Rectal smooth muscle tissue (tissue), 1 donor: ENCODE measurements around the gene GH2.
"Not testable (repeated sequence)": the region's sequence is repeated elsewhere in the genome, so short reads cannot be mapped to it uniquely, and the experiment has no call there.

Source experiments
- H3K27ac ChIP-seq: one replicate; pipeline ENCODE4 v1.7.0; 2013; ENCODE audit warnings: low read depth, low read length, inconsistent platforms
- H3K27me3 ChIP-seq: one replicate; pipeline ENCODE4 v1.7.0; 2013; ENCODE audit warnings: low read length; ENCODE audit not compliant: control insufficient read depth, insufficient read depth
- H3K36me3 ChIP-seq: one replicate; pipeline ENCODE4 v1.7.0; 2013; ENCODE audit warnings: low read length; ENCODE audit not compliant: control insufficient read depth, insufficient read depth
- H3K4me1 ChIP-seq: one replicate; pipeline ENCODE4 v1.7.0; 2013; ENCODE audit warnings: low read length; ENCODE audit not compliant: control insufficient read depth, insufficient read depth
- H3K4me3 ChIP-seq: one replicate; pipeline ENCODE4 v1.7.0; 2013; ENCODE audit warnings: low read length
- H3K9ac ChIP-seq: one replicate; pipeline ENCODE4 v1.7.0; 2013; ENCODE audit warnings: low read length

GH2 gene

DNA sequence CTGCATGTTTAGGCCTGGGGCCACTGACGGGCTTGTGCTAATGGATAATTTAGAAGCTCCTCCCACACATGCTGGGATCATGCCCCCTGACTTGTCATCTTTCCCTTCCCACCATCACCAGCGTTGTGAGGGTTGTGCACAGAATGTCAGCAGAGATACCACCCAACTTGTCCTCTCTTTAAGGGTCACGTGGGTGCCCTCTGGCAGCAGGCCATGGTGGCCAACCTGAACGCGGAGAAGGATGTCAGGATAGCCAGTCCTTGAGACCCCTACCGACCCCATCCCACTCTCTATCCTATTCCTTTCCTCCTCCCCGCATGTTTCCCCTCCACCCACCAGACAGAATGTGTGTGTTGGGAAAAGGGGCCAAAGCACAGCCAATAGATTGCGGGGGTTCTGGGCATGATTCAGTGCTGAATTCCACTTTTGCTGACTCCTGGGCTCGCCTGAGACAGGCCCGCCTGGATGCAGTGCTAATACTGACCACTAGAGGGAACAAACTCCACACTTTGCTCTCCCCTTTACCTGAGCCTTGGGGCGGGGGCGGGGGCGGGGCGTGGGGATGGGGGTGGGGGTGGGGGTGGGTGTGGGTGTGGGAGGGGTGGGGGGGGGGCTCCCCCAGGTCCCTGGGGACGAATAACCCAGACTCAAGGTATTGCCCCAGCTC lies at the start of gene GH2:
GH2 (minus strand) TSS at position 10 of the 667 bp plus-strand sequence. CDS start 143 bp downstream, outside the sequence.
- Histone ChIP-seq H3K27ac (no peak within 1 kb of the TSS), H3K36me3 (no peaks in the 10 kb centered on the region), H3K27me3 (no peaks in the 10 kb centered on the region), H3K4me3 (no peak within 1 kb of the TSS), H3K9ac (no peak within 1 kb of the TSS), H3K4me1 (no peaks in the 10 kb centered on the region)

DNA sequence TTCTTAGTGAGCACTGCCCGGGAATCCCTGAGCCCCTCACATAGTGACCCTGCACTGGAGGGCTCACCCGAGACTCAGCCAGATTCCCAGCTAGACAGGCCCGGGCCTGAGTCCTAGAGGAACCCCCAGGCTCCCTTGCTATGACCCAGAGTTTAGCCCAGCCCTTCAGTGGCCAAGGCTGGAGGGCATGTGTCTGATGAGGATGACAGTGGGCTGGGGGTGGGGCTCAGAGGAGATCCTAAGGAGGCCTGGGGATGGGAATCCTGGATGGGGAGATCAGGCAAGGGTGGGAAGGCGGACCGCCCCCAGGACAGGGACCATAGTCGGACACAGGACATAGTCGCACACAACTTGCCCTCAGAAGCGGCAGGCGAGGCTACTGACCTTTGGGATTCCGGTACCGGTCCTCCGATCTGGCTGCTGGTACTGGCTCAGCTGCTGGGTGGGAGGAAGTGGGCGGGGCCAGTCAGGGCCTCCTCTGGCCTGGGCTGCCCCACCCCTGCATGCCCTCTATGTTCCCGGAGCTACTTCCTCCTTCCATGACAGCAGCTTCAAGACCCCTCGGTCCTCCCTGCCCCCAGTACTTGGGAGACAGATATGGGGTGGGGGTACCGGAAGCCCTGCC lies 49.3 kb upstream of the GH2 start:
- no peak overlapping the region for H3K27ac ChIP-seq
- H3K27me3 ChIP-seq = no peaks in the 10 kb centered on the region
- H3K9ac ChIP-seq = no peak overlapping the region
- no peaks in the 10 kb centered on the region for H3K4me1 ChIP-seq
- H3K36me3 ChIP-seq = no peaks in the 10 kb centered on the region
- peak overlapping the region; percentile 48 for H3K4me3 ChIP-seq

DNA sequence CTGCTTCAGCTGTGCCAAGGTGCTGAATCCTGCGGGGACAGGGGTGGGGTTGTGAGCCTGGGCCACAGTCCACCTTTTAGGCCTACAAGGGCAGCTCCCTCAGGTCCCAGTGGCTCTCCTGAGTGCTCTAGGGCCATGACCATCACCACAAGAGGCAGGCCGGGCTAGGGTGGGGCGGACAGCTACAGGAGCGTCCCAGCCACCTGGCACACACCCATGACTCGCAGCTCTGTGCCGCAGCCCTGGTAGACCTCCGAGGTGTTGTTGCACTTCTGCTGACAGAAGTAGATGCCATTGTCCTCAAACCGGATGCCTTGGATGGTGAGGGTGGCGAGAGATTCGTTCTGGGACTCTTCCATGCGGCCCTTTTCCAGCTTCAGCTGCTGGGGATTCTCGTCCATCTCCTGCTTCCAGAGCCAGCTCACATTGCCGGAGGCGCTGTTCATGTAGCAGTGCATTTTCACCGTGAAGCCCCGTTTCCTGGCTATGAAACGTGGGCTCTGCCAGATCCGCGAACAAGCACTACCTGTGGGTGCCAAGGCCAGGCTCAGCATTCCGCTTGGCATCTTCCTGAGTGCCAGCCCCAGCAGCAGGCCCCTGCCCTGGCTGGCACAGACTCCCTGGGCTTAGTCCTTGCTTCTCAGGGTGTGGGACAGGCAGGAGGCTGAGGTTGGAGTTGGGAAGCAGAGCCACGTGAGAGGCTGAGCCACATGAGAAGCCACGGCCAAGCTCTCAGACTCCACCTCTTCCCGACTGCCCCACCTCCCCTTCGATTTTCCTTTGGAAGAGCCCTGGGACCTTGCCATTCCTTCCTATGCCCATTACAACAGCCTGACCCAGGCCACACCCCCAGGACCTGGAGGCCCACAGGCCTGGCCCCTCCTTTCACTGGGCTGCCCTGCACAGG lies 48.4 kb upstream of the GH2 start:
- Histone ChIP-seq H3K27ac (no peak overlapping the region), H3K36me3 (no peaks in the 10 kb centered on the region), H3K4me1 (no peaks in the 10 kb centered on the region), H3K27me3 (no peaks in the 10 kb centered on the region), H3K9ac (no peak overlapping the region), H3K4me3 (no peak overlapping the region)

DNA sequence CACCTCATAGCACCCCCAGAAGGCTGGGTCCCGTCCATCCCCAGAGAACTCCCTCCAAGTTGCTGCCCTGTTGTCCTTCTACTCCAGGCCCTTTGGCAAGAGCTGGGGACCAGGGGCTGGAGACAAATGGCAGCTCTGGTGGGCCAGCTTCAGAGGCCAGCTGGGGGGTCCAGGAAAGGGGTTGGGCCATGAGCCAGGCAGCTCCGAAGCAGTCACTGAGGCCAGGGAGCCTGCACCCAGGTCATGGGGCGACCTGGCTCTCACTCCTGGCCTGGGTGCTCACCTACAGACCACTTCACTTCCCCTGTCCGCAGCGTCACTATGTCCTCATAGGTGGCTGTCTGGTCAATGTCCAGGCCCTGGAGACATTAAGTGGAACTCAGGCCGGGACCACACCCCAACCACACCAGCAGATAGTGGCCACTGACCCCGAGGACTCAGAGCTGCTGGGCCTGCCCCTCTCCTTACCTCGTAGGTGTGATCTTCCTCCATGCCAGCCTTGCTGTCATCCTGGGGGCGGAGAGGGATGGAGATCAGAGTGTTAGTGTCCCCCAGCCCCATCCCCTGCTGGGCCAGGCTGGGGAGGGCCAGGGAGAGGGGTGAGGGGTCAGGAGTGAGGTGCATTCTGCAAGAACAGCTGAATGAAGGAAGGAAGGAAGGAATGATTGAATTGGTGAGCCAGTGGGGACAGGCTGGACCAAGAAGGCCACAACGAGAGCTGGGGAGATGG lies 47.4 kb upstream of the GH2 start:
- Histone ChIP-seq H3K36me3 (no peaks in the 10 kb centered on the region), H3K27ac (no peak overlapping the region), H3K9ac (no peak overlapping the region), H3K27me3 (no peaks in the 10 kb centered on the region), H3K4me3 (no peak overlapping the region), H3K4me1 (no peaks in the 10 kb centered on the region)

DNA sequence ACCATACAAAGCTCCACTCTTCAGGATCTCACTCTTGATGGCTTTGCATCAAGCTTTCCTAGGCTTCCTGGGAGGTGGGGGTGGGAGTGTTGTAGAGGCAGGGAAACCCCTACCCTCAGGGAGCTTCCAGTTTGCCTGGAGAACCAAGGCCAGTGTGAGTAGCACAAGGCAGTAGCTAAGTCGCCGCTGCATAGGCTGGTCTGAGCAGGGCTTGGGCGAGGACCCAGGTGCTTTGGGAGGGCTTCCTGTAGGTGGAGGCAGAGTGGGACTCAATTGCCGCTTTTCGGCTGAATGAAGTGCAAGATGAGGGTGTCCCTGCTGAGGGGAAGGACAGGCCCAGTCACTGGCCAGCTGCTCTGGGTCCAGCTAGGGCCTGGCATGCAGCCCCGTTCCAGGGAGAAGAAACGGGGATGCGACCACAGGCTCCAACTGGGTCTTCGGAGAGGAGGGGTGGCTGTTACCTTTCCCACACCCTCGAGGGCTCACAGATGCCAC lies 46.5 kb upstream of the GH2 start:
- H3K9ac ChIP-seq = no peak overlapping the region
- no peak overlapping the region for H3K27ac ChIP-seq
- no peak overlapping the region for H3K4me3 ChIP-seq
- no peaks in the 10 kb centered on the region for H3K27me3 ChIP-seq
- H3K4me1 ChIP-seq = no peaks in the 10 kb centered on the region
- H3K36me3 ChIP-seq = no peaks in the 10 kb centered on the region

DNA sequence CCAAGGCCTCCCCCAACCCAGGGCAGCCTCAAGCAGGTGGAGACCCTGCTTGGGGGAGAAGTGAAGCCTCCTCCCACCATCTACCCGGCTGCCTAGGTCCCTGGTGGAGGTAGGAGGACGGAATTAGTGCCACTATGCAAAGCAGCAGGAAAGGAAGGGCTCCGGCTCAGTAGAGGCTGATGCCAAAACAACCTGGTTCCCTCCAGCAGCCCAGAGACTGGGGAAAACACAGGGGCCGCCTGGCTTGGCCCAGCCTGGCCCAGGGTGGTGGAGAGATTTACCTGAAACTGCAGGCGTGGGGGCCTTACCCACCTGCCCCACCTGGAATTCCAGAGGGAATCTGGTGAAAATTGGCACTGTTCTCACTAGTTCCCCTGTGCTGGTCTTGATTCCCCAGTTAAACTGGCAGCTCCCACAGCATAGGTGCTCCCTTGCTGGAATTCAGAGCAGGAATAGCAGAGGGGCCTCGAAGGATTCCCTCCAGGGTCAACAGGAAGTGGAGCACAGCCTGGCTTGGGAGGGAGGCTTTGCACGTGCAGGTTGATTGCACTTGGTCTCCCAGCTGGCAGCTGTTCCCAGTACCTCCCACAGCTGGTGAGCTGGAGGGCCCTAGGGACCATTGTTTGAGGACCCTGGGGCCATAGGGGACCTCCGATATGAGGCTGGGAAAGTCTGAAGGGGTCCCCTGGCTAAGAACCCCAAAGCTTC lies 45.9 kb upstream of the GH2 start:
- H3K27ac ChIP-seq = no peak overlapping the region
- no peaks in the 10 kb centered on the region for H3K27me3 ChIP-seq
- no peak overlapping the region for H3K4me3 ChIP-seq
- no peaks in the 10 kb centered on the region for H3K4me1 ChIP-seq
- no peak overlapping the region for H3K9ac ChIP-seq
- H3K36me3 ChIP-seq = no peaks in the 10 kb centered on the region

DNA sequence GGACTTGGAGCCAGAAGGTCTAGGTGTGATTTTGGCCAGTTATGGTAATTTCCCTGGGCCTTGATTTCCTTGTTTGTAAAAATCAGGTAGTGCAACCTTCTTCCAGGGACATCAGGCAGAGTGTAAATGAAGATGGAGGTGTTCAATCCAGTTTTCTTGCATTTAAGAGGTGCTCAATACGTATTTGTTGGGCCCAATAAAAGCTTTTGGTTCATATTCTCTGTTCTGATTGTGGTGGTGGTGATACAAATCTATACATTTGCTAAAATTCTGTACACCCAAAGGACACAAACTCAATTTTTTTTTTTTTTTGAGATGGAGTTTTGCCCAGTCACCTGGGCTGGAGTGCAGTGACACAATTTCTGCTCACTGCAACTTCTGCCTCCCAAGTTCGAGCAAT lies 44.4 kb upstream of the GH2 start:
- Histone ChIP-seq H3K36me3 (no peaks in the 10 kb centered on the region), H3K4me3 (no peak overlapping the region), H3K27me3 (no peaks in the 10 kb centered on the region), H3K27ac (no peak overlapping the region), H3K4me1 (no peaks in the 10 kb centered on the region), H3K9ac (no peak overlapping the region)

DNA sequence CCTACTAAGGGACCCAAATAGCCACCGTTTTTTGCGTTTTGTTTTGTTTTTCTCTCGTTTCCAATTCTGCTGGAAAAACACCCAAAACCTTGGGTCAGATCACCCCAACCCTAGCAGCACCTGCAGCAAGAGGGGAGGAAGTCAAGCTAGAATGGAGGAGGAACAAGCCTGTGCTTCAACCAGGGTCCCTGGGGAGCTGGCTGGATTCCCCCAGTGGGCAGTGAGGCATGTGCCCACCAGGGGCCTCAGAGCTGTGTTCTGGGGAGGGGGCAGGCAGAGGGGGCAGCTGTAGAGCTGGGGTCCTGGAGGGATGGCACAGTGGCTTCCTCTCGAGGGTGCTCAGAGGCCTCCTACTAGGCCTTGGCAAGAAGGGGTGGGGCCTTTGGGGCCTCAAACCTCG lies 43.9 kb upstream of the GH2 start:
- no peak overlapping the region for H3K27ac ChIP-seq
- H3K9ac ChIP-seq = no peak overlapping the region
- no peaks in the 10 kb centered on the region for H3K27me3 ChIP-seq
- H3K4me3 ChIP-seq = no peak overlapping the region
- no peaks in the 10 kb centered on the region for H3K4me1 ChIP-seq
- no peaks in the 10 kb centered on the region for H3K36me3 ChIP-seq

DNA sequence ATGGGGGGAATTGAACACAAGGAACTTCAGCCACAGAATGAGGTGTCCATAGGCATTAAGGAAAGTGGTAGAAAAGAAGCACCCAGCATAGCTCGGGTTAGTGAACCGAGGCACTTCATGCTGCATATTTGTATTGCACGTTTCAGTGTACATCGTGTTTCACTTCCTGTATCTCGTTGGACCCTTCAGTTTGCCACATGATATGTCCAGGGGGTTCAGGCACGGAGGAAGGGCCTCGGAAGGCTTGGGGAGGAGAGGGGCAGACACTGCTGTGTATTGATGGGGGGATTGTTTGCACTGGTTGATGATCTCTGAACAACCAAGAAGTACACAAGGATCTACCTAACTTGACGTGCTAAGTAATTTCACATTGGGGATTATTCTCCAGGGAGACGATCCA lies 40.7 kb upstream of the GH2 start:
- not testable (repeated sequence) for H3K27me3 ChIP-seq, H3K4me1 ChIP-seq, H3K4me3 ChIP-seq, H3K27ac ChIP-seq, H3K9ac ChIP-seq, H3K36me3 ChIP-seq

DNA sequence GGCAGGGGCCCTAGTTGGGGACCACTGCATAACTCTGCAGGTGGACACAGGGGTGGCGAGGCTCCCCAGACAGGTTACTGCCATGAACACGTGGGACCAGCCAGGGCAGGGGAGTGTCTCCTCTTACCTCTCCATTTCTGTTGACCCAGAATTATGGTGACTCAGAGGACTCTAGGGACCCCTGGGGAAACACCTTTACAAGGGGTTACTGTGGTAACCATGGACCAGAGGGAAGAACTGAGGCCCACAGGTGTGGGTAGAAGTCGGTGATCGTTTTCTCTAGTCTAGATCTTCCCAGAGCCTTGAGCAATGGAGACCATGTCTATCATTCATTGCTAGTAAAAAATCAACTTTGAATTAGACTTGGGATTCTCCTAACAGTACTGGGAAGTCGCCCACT lies 39.0 kb upstream of the GH2 start:
- not testable (repeated sequence) for H3K27ac ChIP-seq, H3K4me1 ChIP-seq, H3K27me3 ChIP-seq, H3K4me3 ChIP-seq, H3K36me3 ChIP-seq, H3K9ac ChIP-seq

DNA sequence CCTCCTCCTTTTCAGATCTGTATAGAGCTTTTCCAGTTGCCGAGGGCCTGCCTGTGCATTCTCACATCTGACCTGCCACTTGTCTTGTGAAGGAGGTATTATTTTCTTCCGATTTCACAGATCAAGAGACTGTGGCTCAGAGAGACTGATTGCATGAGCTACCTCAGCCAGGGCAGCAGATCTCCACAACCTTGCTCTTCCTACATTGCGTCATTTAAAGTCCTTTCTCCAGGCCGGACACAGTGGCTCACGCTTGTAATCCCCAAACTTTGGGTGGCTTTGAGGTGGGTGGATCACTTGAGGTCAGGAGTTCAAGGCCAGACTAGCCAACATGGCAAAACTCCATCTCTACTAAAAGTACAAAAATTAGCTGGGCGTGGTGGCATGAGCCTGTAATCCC lies 38.3 kb upstream of the GH2 start:
- not testable (repeated sequence) for H3K27ac ChIP-seq, H3K9ac ChIP-seq, H3K4me3 ChIP-seq, H3K36me3 ChIP-seq, H3K4me1 ChIP-seq, H3K27me3 ChIP-seq
